HG02840 (cell line): ENCODE measurements around the gene METTL25B.
"Not testable (repeated sequence)": the region's sequence is repeated elsewhere in the genome, so short reads cannot be mapped to it uniquely, and the experiment has no call there.

Experiments used
- ATAC-seq: cut with Tn5 transposase; IDR thresholded peaks from one replicate; pipeline ENCODE4 v1.9.1; 2021; ENCODE audit warnings: mild to moderate bottlenecking, moderate library complexity, moderate number of reproducible peaks; ENCODE audit not compliant: unreplicated experiment, low FRiP score

Gene METTL25B

GRCh38 chr1:156746728-156747631 is 18.7 kb downstream of the METTL25B start:
- no peak for ATAC-seq

- ATAC-seq = no peak
Observed at GRCh38 chr1:156747742-156748669, 19.7 kb downstream of the METTL25B start.

- ATAC-seq = no peak
Observed at GRCh38 chr1:156748670-156749418, 20.6 kb downstream of the METTL25B start.

GRCh38 chr1:156749419-156750118 is 21.3 kb downstream of the METTL25B start:
- ATAC-seq = no peak

GRCh38 chr1:156750191-156750672 is 22.0 kb downstream of the METTL25B start:
- no peak for ATAC-seq

GRCh38 chr1:156750711-156751450 is 22.6 kb downstream of the METTL25B start:
- no peak for ATAC-seq

- no peak for ATAC-seq
Observed at GRCh38 chr1:156751451-156751756, 23.1 kb downstream of the METTL25B start, which contains the start of gene HDGF. HDGF (minus strand) TSS chr1:156751675; CDS start chr1:156751429, 246 bp downstream.

GRCh38 chr1:156751757-156752481 is 23.6 kb downstream of the METTL25B start:
- no peak for ATAC-seq

GRCh38 chr1:156752843-156753482 is 24.7 kb downstream of the METTL25B start:
- ATAC-seq = no peak

GRCh38 chr1:156754219-156754618 is 25.9 kb downstream of the METTL25B start:
- ATAC-seq = no peak

- ATAC-seq = no peak
Observed at GRCh38 chr1:156755527-156755950, 27.3 kb downstream of the METTL25B start.

GRCh38 chr1:156756355-156756754 is 28.1 kb downstream of the METTL25B start:
- no peak for ATAC-seq

- ATAC-seq = not testable (repeated sequence)
Observed at GRCh38 chr1:156757572-156758253, 29.4 kb downstream of the METTL25B start.

GRCh38 chr1:156760092-156760795 is 32.0 kb downstream of the METTL25B start:
- no peak for ATAC-seq

- ATAC-seq = no peak
Observed at GRCh38 chr1:156760796-156761104, 32.5 kb downstream of the METTL25B start.

- not testable (repeated sequence) for ATAC-seq
Observed at GRCh38 chr1:156765136-156765535, 36.9 kb downstream of the METTL25B start.

- ATAC-seq = no peak
Observed at GRCh38 chr1:156765666-156766065, 37.4 kb downstream of the METTL25B start.
